Cardiac muscle cell (in vitro differentiated cells and primary cell): ENCODE data around the gene CATSPERZ. TPM values are rescaled to one million over a fixed set of nuclear protein-coding genes. Genes with fewer than 3 reads are reported as not detected.

Experiments used
- DNase-seq, 2 donors: peaks; one replicate each; pipeline versions ENCODE4 v3.0.0 to v3.0.0-alpha.2; 2010 to 2017; ENCODE audit warnings: low read depth in 1 of 2, low spot score in 1 of 2
- H3K27ac ChIP-seq: fragments of 200-600 bp; sonication (generic); 2 replicates; pipeline ENCODE4 v1.5.1; 2016
- H3K27me3 ChIP-seq: fragments of 200-600 bp; sonication (generic); 2 replicates; pipeline ENCODE4 v1.6.0; 2016; ENCODE audit warnings: control low read depth
- H3K36me3 ChIP-seq: fragments of 200-600 bp; sonication (generic); 2 replicates; pipeline ENCODE4 v1.5.1; 2016; ENCODE audit warnings: control low read depth
- H3K4me1 ChIP-seq: fragments of 200-600 bp; sonication (generic); 2 replicates; pipeline ENCODE4 v1.8.1; 2017; ENCODE audit warnings: low read depth, mild to moderate bottlenecking, mixed run types
- H3K4me3 ChIP-seq: fragments of 200-600 bp; sonication (generic); 2 replicates; pipeline ENCODE4 v1.5.1; 2016; ENCODE audit warnings: mild to moderate bottlenecking
- H3K9me3 ChIP-seq: fragments of 200-600 bp; sonication (generic); 2 replicates; pipeline ENCODE4 v1.5.1; 2017; ENCODE audit warnings: low read depth, mild to moderate bottlenecking, control low read depth
- polyA plus RNA-seq: library from polyadenylated mRNA; unstranded; fragments of >200 nt; fragmentation: Nextera tagmentation; extraction: Ambion mirVana; gene quantifications from 2 replicates; pipeline ENCODE4 v1.2.1, GENCODE V29; 2016
- total RNA-seq: library from RNA; depleted of rRNA; stranded (reverse); fragments of >200 nt; gene quantifications from 2 replicates; pipeline ENCODE4 v1.2.3, GENCODE V29; 2016
- TF ChIP-seq, protein P1 (sequence below): IDR thresholded peaks from 2 replicates; pipeline ENCODE4 v1.5.1; 2012; ENCODE audit warnings: low read depth, mild to moderate bottlenecking, low read length

CATSPERZ gene
- total and polyA plus RNA-seq, 2 experiments from 2014 or later = 0.56 TPM; not detected in 1

DNA sequence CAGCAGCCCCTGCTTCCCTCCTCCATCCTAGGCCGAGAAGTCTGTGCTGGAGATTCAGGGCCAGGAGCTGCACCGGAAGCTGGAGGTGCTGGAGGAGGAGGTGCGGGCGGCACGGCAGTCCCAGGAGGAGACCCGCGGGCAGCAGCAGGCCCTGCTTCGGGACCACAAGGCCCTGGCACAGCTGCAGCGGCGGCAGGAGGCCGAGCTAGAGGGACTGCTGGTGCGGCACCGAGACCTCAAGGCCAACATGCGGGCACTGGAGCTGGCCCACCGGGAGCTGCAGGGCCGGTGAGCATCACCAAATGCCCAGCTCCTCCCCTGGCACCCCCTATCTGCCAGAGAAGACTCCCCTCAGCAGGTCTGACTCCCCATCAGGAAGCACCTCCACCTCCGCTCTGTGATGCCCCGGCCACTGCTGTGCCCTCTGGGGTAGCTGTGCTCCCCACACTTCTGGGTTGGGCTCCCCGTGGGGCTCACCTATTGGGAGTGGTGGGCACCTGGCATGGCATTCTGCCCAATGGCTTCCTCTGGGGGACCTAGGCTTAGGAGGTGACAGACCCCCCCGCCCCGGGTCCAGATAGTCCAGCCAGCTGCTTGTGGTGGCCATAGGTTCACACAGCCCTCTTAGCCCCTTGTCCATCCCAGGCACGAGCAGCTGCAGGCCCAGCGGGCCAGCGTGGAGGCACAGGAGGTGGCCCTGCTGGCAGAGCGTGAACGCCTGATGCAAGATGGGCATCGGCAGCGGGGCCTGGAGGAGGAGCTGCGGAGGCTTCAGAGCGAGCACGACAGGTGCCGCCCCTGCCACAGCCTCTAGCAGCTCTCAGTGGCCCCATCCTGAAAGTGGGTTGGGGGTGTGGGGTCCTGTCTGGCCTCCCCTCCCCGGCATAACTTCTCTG, 52.2 kb downstream of the CATSPERZ start:
- H3K9me3 ChIP-seq = no peaks in the 10 kb centered on the region
- peaks cover 13% of the 10 kb centered on the region for H3K4me1 ChIP-seq
- H3K36me3 ChIP-seq = no peaks in the 10 kb centered on the region
- H3K27me3 ChIP-seq = no peaks in the 10 kb centered on the region
- TF ChIP-seq, protein P1, sequence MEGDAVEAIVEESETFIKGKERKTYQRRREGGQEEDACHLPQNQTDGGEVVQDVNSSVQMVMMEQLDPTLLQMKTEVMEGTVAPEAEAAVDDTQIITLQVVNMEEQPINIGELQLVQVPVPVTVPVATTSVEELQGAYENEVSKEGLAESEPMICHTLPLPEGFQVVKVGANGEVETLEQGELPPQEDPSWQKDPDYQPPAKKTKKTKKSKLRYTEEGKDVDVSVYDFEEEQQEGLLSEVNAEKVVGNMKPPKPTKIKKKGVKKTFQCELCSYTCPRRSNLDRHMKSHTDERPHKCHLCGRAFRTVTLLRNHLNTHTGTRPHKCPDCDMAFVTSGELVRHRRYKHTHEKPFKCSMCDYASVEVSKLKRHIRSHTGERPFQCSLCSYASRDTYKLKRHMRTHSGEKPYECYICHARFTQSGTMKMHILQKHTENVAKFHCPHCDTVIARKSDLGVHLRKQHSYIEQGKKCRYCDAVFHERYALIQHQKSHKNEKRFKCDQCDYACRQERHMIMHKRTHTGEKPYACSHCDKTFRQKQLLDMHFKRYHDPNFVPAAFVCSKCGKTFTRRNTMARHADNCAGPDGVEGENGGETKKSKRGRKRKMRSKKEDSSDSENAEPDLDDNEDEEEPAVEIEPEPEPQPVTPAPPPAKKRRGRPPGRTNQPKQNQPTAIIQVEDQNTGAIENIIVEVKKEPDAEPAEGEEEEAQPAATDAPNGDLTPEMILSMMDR = no peak
- H3K27ac ChIP-seq = no peak overlapping the region
- DNase-seq = no peak
- H3K4me3 ChIP-seq = no peak overlapping the region

DNA sequence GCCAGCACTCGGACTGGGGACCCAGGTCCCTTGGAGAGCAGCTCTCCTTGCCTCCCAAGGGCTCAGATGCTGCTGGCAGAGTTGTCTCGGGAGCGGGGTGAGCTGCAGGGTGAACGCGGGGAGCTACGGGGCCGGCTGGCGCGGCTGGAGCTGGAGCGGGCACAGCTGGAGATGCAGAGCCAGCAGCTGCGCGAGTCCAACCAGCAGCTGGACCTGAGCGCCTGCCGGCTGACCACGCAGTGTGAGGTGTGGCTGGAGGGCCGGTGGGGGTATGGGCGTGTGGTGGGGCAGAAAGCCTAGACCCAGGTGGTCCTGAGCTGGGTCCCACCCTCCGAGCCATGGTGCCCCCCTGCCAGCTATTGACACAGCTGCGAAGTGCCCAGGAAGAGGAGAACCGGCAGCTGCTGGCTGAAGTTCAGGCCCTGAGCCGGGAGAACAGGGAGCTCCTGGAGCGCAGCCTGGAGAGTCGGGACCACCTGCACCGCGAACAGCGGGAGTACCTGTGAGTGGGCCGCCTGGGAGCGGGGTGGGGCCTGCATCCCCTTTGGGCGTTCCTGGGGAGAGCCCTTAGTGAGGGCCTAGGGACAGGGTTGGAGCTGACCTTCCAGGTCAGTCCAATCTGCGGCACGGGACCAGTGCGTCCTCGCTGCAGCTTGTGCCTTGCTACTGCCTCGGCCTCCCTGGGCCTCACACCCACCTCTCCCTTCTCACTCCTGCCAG, 53.0 kb downstream of the CATSPERZ start:
- Histone ChIP-seq H3K4me3 (no peak overlapping the region), H3K27ac (no peak overlapping the region), H3K36me3 (no peaks in the 10 kb centered on the region), H3K27me3 (no peaks in the 10 kb centered on the region), H3K9me3 (no peaks in the 10 kb centered on the region), H3K4me1 (peaks cover 19% of the 10 kb centered on the region)
- TF ChIP-seq, protein P1 = no peak
- no peak for DNase-seq

DNA sequence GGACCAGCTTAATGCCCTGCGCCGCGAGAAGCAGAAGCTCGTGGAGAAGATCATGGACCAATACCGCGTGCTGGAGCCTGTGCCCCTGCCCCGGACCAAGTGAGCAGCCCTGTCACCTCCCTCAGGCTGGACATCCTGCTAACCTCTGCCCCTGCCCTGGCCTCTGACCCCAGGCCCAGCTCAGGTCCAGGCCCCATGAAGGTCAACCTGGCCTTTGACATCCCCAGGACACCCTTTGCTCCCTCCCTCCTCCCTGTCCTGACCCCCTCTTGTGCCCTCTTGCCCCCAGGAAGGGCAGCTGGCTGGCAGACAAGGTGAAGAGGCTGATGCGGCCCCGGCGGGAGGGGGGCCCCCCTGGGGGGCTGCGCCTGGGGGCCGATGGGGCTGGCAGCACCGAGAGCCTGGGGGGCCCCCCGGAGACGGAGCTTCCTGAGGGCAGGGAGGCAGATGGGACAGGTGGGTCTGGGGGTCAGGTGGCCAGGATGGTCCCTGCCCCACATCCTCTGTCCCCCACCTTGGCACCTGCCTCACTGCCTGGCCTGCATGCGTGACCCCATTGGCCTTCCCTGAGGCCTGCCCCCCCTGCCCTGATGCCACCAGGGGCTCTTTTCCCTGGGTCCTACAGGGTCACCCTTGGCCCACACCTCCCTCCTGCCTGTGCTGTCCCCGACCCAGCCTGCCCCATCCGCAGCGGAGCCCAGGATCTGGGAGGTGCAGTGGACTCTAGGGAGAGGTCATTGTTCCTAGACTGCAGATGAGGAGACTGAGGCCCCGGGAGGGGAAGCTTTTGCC, 53.8 kb downstream of the CATSPERZ start:
- Histone ChIP-seq H3K36me3 (no peaks in the 10 kb centered on the region), H3K27ac (no peak overlapping the region), H3K4me3 (no peak overlapping the region), H3K4me1 (peaks cover 22% of the 10 kb centered on the region), H3K27me3 (no peaks in the 10 kb centered on the region), H3K9me3 (no peaks in the 10 kb centered on the region)
- DNase-seq = no peak
- TF ChIP-seq, protein P1 = no peak

Other genes starting within 250 kb of the CATSPERZ start
- gene MACROD1, start 134.2 kb upstream of the CATSPERZ start, total RNA-seq = 116 and 156 TPM in 2 replicates
- gene MACROD1, start 134.2 kb upstream of the CATSPERZ start, polyA plus RNA-seq = 134 and 198 TPM in 2 replicates
- gene STIP1, start 114.2 kb upstream of the CATSPERZ start, total RNA-seq = 231 and 244 TPM in 2 replicates
- 229 and 240 TPM in 2 replicates for gene STIP1, start 114.2 kb upstream of the CATSPERZ start, polyA plus RNA-seq
- gene FERMT3, start 93.6 kb upstream of the CATSPERZ start, total RNA-seq = 0.11 and 1.8 TPM in 2 replicates
- gene FERMT3, start 93.6 kb upstream of the CATSPERZ start, polyA plus RNA-seq = 1.1 and 2.1 TPM in 2 replicates
- gene TRPT1, start 74.2 kb upstream of the CATSPERZ start, total RNA-seq = 117 and 131 TPM in 2 replicates
- gene TRPT1, start 74.2 kb upstream of the CATSPERZ start, polyA plus RNA-seq = 137 and 161 TPM in 2 replicates
- gene NUDT22, start 74.1 kb upstream of the CATSPERZ start, total RNA-seq = 76.0 and 98.8 TPM in 2 replicates
- gene NUDT22, start 74.1 kb upstream of the CATSPERZ start, polyA plus RNA-seq = 88.3 and 90.6 TPM in 2 replicates
- gene DNAJC4, start 69.8 kb upstream of the CATSPERZ start, total RNA-seq = 75.5 and 79.9 TPM in 2 replicates
- gene DNAJC4, start 69.8 kb upstream of the CATSPERZ start, polyA plus RNA-seq = 126 and 132 TPM in 2 replicates
- 162 and 206 TPM in 2 replicates for gene VEGFB, start 65.8 kb upstream of the CATSPERZ start, total RNA-seq
- gene VEGFB, start 65.8 kb upstream of the CATSPERZ start, polyA plus RNA-seq = 178 and 199 TPM in 2 replicates
- 102 and 177 TPM in 2 replicates for gene FKBP2, start 59.3 kb upstream of the CATSPERZ start, total RNA-seq
- 191 and 321 TPM in 2 replicates for gene FKBP2, start 59.3 kb upstream of the CATSPERZ start, polyA plus RNA-seq
- 220 and 240 TPM in 2 replicates for gene PPP1R14B, start 53.4 kb upstream of the CATSPERZ start, total RNA-seq
- gene PPP1R14B, start 53.4 kb upstream of the CATSPERZ start, polyA plus RNA-seq = 238 and 288 TPM in 2 replicates
- gene PLCB3, start 48.8 kb upstream of the CATSPERZ start, total RNA-seq = 20.3 and 24.7 TPM in 2 replicates
- 10.6 and 11.0 TPM in 2 replicates for gene PLCB3, start 48.8 kb upstream of the CATSPERZ start, polyA plus RNA-seq
- gene BAD, start 15.7 kb upstream of the CATSPERZ start, total RNA-seq = 155 and 200 TPM in 2 replicates
- 168 and 195 TPM in 2 replicates for gene BAD, start 15.7 kb upstream of the CATSPERZ start, polyA plus RNA-seq
- 37.7 and 41.4 TPM in 2 replicates for gene GPR137, start 14.5 kb upstream of the CATSPERZ start, total RNA-seq
- gene GPR137, start 14.5 kb upstream of the CATSPERZ start, polyA plus RNA-seq = 67.8 and 82.6 TPM in 2 replicates
- not detected in 2 replicates for gene KCNK4, start 9.1 kb upstream of the CATSPERZ start, total RNA-seq
- not detected in 2 replicates for gene KCNK4, start 9.1 kb upstream of the CATSPERZ start, polyA plus RNA-seq
- gene ESRRA, start 5.2 kb downstream of the CATSPERZ start, total RNA-seq = 77.0 and 94.0 TPM in 2 replicates
- gene ESRRA, start 5.2 kb downstream of the CATSPERZ start, polyA plus RNA-seq = 48.8 and 49.3 TPM in 2 replicates
- 298 and 438 TPM in 2 replicates for gene TRMT112, start 17.2 kb downstream of the CATSPERZ start, total RNA-seq
- gene TRMT112, start 17.2 kb downstream of the CATSPERZ start, polyA plus RNA-seq = 331 and 375 TPM in 2 replicates
- gene PRDX5, start 17.8 kb downstream of the CATSPERZ start, total RNA-seq = 500 and 570 TPM in 2 replicates
- 646 and 784 TPM in 2 replicates for gene PRDX5, start 17.8 kb downstream of the CATSPERZ start, polyA plus RNA-seq
- 5.9 and 8.4 TPM in 2 replicates for gene CCDC88B, start 39.8 kb downstream of the CATSPERZ start, total RNA-seq
- 8.6 and 9.5 TPM in 2 replicates for gene CCDC88B, start 39.8 kb downstream of the CATSPERZ start, polyA plus RNA-seq
- gene RPS6KA4, start 58.8 kb downstream of the CATSPERZ start, total RNA-seq = 28.2 and 30.4 TPM in 2 replicates
- gene RPS6KA4, start 58.8 kb downstream of the CATSPERZ start, polyA plus RNA-seq = 19.7 and 22.3 TPM in 2 replicates